Measurements from ENCODE around the gene C20orf204.

The C20orf204 gene

GRCh38 chr20:64048402-64049044, 12.5 kb downstream of the C20orf204 start:
- Histone ChIP-seq H3K27ac (no peak overlapping the region), H3K27me3 (peaks cover 98% of the 10 kb centered on the region), H3K4me1 (peaks cover 55% of the 10 kb centered on the region), H3K4me2 (peak overlapping the region; percentile 39), H3K36me3 (no peaks in the 10 kb centered on the region), H3K9me3 (no peaks in the 10 kb centered on the region), H4K20me1 (peaks cover 12% of the 10 kb centered on the region), H3K9ac (no peak overlapping the region), H3K4me3 (peak overlapping the region; percentile 41; the same call in 1 of the 2 replicates)
- no peak for TF ChIP-seq Cebpa-rat (IDR thresholded peaks at IDR 0.05)

DNA sequence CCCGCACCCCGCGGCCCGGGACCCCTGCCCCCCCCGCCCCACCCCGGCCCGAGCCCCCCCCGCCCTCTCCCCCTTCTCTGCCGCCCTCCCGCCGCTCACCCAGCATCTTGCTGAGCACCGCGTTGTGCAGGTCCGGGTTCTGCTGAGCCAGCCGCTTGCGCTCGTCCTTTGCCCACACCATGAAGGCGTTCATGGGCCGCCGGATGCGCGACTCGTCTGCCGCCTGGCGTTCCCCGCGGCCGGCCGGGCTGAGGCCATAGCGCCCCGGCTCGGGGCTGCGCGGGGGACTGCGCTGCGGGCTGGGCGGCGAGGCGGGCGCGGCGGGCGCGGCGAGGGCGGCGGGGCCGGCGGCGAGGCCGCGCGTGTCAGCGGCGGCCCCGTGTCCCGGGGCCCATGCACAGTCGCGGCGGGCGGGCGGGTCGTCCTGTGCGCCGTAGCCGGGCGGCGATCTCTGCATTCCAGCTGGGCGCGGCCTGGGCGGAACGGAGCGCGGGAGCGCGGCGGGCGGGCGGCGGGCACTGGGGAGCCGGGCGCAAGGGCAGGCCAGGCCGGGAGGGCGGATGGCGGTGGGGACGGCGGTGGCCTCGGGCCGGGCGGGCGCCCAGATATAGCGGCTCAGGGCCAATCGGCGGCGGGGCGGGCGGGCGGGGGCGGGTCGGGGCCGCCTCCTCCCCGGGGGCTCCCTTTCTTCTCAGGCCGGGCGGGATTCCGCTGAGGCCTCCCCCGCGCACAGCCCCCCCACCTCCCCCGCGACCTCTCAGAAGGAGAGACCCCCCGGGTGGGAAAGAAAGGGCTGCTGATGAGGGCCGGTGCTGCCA, 13.3 kb downstream of the C20orf204 start, which contains the start of gene SOX18:
Gene SOX18, minus strand, starts transcription at position 580 of the 818 bp plus-strand sequence. Its CDS starts 123 bp downstream, at position 457.
- Histone ChIP-seq H3K4me2 (peak within 1 kb of the TSS; percentile 94), H3K4me3 (peak within 1 kb of the TSS; percentile 66), H3K4me1 (peaks cover 62% of the 10 kb centered on the region), H4K20me1 (peaks cover 12% of the 10 kb centered on the region), H3K27ac (no peak within 1 kb of the TSS), H3K9ac (peak within 1 kb of the TSS; percentile 57; the same call in 1 of the 2 replicates), H3K9me3 (no peaks in the 10 kb centered on the region), H3K27me3 (peaks cover 99% of the 10 kb centered on the region), H3K36me3 (no peaks in the 10 kb centered on the region)
- TF ChIP-seq Cebpa-rat (IDR thresholded peaks at IDR 0.05) = no peak

- Histone ChIP-seq H3K9me3 (no peaks in the 10 kb centered on the region), H3K27me3 (peaks cover 95% of the 10 kb centered on the region), H3K27ac (no peak overlapping the region), H4K20me1 (peaks cover 12% of the 10 kb centered on the region), H3K36me3 (no peaks in the 10 kb centered on the region), H3K4me1 (peaks cover 68% of the 10 kb centered on the region), H3K4me2 (peak overlapping the region; percentile 94), H3K4me3 (peak overlapping the region; percentile 66), H3K9ac (peak overlapping the region; percentile 57; the same call in 1 of the 2 replicates)
- no peak for TF ChIP-seq Cebpa-rat (IDR thresholded peaks at IDR 0.05)
Observed at GRCh38 chr20:64049878-64050260, 13.9 kb downstream of the C20orf204 start.

DNA sequence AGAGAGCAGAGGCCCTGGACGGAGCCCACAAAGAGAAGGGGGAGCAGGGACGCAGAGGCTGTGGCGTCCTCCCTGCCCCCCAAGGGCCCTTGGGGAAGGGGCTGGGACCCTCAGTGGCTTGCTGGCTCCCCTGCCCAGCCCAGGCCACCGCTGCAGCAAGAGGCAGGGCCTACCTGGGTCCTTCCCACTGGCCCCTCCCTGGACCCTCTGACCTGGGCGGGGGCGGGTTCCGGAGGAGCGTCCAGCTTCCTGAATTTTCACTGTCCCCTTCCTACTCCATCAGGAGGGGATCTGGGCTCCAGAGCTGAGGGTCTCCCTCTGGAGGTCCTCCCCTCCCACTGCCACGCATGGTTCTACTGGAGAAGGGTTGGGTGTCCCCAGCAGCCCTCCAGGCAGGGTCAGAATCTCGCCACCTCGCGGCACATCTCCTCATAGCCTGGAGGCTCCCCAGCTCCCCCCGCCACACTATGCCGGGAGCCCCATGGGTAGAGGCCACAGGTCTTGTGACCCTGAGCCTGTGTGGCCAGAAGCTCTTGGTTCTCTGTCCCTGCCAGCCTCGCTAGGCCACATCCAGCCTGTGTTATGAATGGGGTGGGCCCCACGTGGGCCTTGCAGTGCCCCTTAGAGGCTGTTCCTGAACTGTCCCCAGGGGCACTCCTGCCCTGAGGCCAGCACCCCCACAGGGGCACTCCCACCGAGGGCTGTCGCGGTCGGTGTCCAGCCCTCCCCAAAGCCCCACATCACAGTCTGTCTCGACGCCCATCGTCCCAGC, 14.5 kb downstream of the C20orf204 start:
- Histone ChIP-seq H3K9me3 (no peaks in the 10 kb centered on the region), H3K27me3 (peaks cover 90% of the 10 kb centered on the region), H4K20me1 (peaks cover 12% of the 10 kb centered on the region), H3K27ac (no peak overlapping the region), H3K4me3 (peak overlapping the region; percentile 66), H3K9ac (peak overlapping the region; percentile 57; the same call in 1 of the 2 replicates), H3K4me1 (peaks cover 72% of the 10 kb centered on the region), H3K36me3 (no peaks in the 10 kb centered on the region), H3K4me2 (peak overlapping the region; percentile 94)
- TF ChIP-seq Cebpa-rat (IDR thresholded peaks at IDR 0.05) = no peak

DNA sequence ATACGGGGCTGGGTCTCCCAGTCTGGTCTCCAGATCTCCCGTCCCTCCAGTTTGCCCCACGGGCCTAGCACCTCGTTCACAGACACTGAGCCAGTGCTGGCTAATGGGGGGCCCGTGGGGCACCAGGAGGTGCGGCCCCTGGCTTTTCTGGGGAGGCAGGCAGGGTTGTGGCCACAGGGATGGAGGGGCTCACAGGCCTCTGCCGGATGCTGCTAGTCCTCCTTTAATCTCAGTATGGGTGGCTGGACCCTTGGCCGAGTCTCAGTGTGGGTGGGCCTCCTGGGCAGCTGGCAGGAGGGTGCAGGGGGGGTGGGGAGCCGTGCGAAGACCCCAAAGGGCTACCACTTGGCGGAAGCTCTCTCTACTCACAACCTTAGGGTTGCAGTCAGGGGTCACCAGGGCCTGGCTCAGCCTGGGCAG, 15.1 kb downstream of the C20orf204 start:
- no peaks in the 10 kb centered on the region for H3K9me3 ChIP-seq
- H3K36me3 ChIP-seq = no peaks in the 10 kb centered on the region
- H3K4me1 ChIP-seq = peaks cover 75% of the 10 kb centered on the region
- H3K27ac ChIP-seq = no peak overlapping the region
- peaks cover 84% of the 10 kb centered on the region for H3K27me3 ChIP-seq
- H4K20me1 ChIP-seq = peaks cover 12% of the 10 kb centered on the region
- H3K4me3 ChIP-seq = no peak overlapping the region
- H3K9ac ChIP-seq = no peak overlapping the region
- H3K4me2 ChIP-seq = peak overlapping the region; percentile 94
- TF ChIP-seq Cebpa-rat (IDR thresholded peaks at IDR 0.05) = no peak

DNA sequence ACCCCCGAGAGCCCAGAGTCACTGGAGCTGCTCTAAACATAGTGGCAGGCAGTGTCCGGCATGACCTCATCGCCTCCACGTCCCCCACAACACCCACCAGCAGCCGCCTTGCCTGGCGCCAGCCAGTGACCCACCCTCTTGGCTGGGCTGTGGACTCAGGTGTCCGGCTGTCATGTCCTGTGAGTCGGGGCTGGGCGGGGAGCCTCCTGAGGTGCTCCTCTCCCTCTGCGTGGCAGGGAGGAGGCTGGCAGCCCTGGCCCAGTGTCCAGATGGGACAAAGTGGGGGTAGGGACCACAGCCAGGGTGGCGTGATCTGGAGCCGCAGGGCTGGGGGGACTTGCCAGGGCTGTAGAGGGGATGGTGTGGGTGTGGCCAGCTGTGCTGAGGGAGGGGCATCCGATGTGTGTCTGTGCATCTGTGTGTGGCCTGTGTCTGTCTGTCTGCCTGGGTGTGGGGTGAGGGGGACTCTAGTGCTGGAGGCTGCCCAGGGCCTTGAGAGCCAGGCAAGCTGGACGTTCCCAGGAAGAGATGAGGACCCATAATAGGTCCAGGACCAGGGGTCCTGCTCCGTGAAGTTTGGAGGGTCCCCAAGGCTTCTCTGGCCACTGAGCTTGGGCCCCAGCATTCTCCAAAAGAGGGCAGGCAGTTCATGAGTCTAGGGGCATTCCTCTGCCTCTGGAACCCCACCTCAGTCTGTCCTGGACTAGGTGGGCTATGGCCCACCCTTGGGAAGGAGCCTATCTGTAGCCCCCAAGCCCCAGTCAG, 15.8 kb downstream of the C20orf204 start:
- H3K9me3 ChIP-seq = no peaks in the 10 kb centered on the region
- no peak for TF ChIP-seq Cebpa-rat (IDR thresholded peaks at IDR 0.05)
- peaks cover 12% of the 10 kb centered on the region for H4K20me1 ChIP-seq
- no peak overlapping the region for H3K4me3 ChIP-seq
- H3K27me3 ChIP-seq = peaks cover 77% of the 10 kb centered on the region
- no peaks in the 10 kb centered on the region for H3K36me3 ChIP-seq
- H3K4me1 ChIP-seq = peaks cover 82% of the 10 kb centered on the region
- no peak overlapping the region for H3K9ac ChIP-seq
- no peak overlapping the region for H3K27ac ChIP-seq
- peak overlapping the region; percentile 94 for H3K4me2 ChIP-seq

GRCh38 chr20:64052326-64052722, 16.3 kb downstream of the C20orf204 start:
- TF ChIP-seq Cebpa-rat (IDR thresholded peaks at IDR 0.05) = no peak
- no peak overlapping the region for H3K27ac ChIP-seq

DNA sequence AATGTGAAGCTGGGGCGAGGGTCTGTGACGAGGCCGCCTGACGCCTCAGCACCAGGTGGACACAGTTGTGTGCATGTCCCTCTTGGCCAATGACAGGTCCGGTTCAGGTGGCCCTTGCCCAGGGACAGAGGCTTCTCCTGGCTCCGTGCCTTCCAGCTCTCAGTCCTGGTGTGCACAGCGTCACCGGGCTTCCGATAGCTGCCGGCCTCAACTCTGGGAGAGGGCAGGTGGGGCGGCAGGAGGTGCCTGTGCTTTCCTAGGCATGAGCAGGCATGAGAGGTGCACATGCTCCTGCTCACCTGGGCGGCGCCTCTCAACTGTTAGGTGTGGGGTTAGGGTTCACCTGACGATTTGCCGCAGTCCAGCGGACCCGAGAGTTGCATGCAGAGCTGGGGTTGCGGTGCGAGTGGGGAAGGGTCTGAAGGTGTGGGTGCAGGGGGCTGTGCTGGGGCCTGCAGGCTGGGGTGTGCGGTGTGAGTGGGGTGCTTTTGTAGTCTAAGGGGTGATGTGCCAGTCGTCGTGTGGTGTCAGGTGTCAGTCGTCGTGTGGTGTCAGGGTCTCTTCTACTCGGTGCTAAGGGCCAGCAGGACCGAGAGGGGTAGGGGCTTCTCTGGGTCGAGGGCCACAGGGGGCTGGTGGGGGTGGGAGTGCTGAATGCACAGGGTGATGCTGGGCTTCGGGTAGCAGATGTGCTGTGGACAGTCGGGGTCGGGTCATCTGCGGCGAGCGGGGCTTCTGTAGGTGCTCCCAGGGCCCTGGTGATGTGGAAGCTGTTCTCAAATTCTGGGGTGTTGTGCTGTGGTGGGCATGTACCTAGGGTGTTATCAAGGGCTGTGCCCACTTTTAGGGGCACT, 17.2 kb downstream of the C20orf204 start:
- peak overlapping the region; percentile 61 for H3K9ac ChIP-seq
- TF ChIP-seq Cebpa-rat (IDR thresholded peaks at IDR 0.05) = no peak
- H3K27me3 ChIP-seq = peaks cover 62% of the 10 kb centered on the region
- peaks cover 91% of the 10 kb centered on the region for H3K4me1 ChIP-seq
- peak overlapping the region; percentile 89 for H3K4me2 ChIP-seq
- H3K36me3 ChIP-seq = no peaks in the 10 kb centered on the region
- H3K9me3 ChIP-seq = no peaks in the 10 kb centered on the region
- 0 out of 2 replicates have a peak overlapping the region, but pooled peaks have one; percentile 46 for H3K27ac ChIP-seq
- H3K4me3 ChIP-seq = no peak overlapping the region
- peaks cover 5% of the 10 kb centered on the region for H4K20me1 ChIP-seq

More at GRCh38 chr20:64052326-64052722, 16.3 kb downstream of the C20orf204 start:
- Histone ChIP-seq H3K36me3 (no peaks in the 10 kb centered on the region), H3K4me1 (peaks cover 88% of the 10 kb centered on the region), H3K9ac (no peak overlapping the region), H3K4me3 (no peak overlapping the region), H4K20me1 (peaks cover 12% of the 10 kb centered on the region), H3K27me3 (peaks cover 71% of the 10 kb centered on the region), H3K4me2 (peak overlapping the region; percentile 6; the same call in 1 of the 2 replicates), H3K9me3 (no peaks in the 10 kb centered on the region)
